ENCODE measurements around the gene SLC9A1.

- TF ChIP-seq EZH2 (IDR thresholded peaks at IDR 0.05) (no peak), CTCF (IDR thresholded peaks at IDR 0.05) (no peak), EZH2phosphoT487 (IDR thresholded peaks at IDR 0.05) (no peak)
These were observed 5.2 kb downstream of the SLC9A1 start for GRCh38 chr1:27149762-27150113.

Measured in neural progenitor cell (in vitro differentiated cells).